Measurements from ENCODE around the gene LPP.

GRCh38 chr3:188394623-188395022 lies 240.7 kb downstream of the LPP start:
- no peak for TF ChIP-seq SREBF2 (IDR thresholded peaks at IDR 0.05)
- TF ChIP-seq, protein P1, sequence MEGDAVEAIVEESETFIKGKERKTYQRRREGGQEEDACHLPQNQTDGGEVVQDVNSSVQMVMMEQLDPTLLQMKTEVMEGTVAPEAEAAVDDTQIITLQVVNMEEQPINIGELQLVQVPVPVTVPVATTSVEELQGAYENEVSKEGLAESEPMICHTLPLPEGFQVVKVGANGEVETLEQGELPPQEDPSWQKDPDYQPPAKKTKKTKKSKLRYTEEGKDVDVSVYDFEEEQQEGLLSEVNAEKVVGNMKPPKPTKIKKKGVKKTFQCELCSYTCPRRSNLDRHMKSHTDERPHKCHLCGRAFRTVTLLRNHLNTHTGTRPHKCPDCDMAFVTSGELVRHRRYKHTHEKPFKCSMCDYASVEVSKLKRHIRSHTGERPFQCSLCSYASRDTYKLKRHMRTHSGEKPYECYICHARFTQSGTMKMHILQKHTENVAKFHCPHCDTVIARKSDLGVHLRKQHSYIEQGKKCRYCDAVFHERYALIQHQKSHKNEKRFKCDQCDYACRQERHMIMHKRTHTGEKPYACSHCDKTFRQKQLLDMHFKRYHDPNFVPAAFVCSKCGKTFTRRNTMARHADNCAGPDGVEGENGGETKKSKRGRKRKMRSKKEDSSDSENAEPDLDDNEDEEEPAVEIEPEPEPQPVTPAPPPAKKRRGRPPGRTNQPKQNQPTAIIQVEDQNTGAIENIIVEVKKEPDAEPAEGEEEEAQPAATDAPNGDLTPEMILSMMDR (IDR thresholded peaks at IDR 0.05): no peak
- TF ChIP-seq E2F6 (IDR thresholded peaks at IDR 0.05; ENCODE audit: borderline replicate concordance, low read depth): no peak
- TF ChIP-seq MYC (IDR thresholded peaks at IDR 0.05; ENCODE audit: borderline replicate concordance, low read length): no peak
- no peak for TF ChIP-seq PHF8 (IDR thresholded peaks at IDR 0.05; ENCODE audit: borderline replicate concordance, low read depth)
- no peak for TF ChIP-seq POLR2A (IDR thresholded peaks at IDR 0.05; ENCODE audit: low read length)
- TF ChIP-seq POLR2AphosphoS2 (conservative IDR thresholded peaks at IDR 0.05; ENCODE audit: low read length): no peak
- TF ChIP-seq RNF2 (IDR thresholded peaks at IDR 0.05; ENCODE audit: borderline replicate concordance, low read depth): no peak
- TF ChIP-seq ELK1 (IDR thresholded peaks at IDR 0.05; ENCODE audit: low read depth, low read length): no peak
